Neural crest cell (in vitro differentiated cells): ENCODE results near the gene WNT6. TPM values are rescaled to one million over a fixed set of nuclear protein-coding genes. Genes with fewer than 3 reads are reported as not detected.

Source experiments
- DNase-seq: peaks from one replicate; pipeline ENCODE4 v3.0.0; 2021; ENCODE audit warnings: low read depth, mixed read lengths, low spot score
- H3K27ac Mint-ChIP-seq: one replicate; pipeline ENCODE4 v1.8.0; 2021; ENCODE audit warnings: mild to moderate bottlenecking, mixed read lengths; ENCODE audit not compliant: unreplicated experiment
- H3K27me3 Mint-ChIP-seq: 2 replicates; pipeline ENCODE4 v1.8.0; 2021; ENCODE audit warnings: low read depth, mild to moderate bottlenecking, mixed read lengths
- H3K36me3 Mint-ChIP-seq: 2 replicates; pipeline ENCODE4 v1.8.0; 2021; ENCODE audit warnings: low read depth, mild to moderate bottlenecking, mixed read lengths
- H3K4me1 Mint-ChIP-seq: 2 replicates; pipeline ENCODE4 v1.8.0; 2021; ENCODE audit warnings: mixed read lengths
- H3K4me3 Mint-ChIP-seq: one replicate; pipeline ENCODE4 v1.8.0; 2021; ENCODE audit warnings: mild to moderate bottlenecking, mixed read lengths
- H3K9me3 Mint-ChIP-seq: 2 replicates; pipeline ENCODE4 v1.8.0; 2021; ENCODE audit warnings: mixed read lengths
- CTCF ChIP-seq: fragments of 200-600 bp; sonication (generic); conservative IDR thresholded peaks from 2 replicates; pipeline ENCODE4 v1.5.0; 2021; ENCODE audit warnings: antibody characterized with exemption, mild to moderate bottlenecking
- total RNA-seq: library from RNA; stranded (reverse); gene quantifications from 2 replicates; pipeline ENCODE4 v1.2.1, GENCODE V29; 2021

Gene WNT6
- total RNA-seq, 1 donor from 2014 or later: not detected

GRCh38 chr2:218893349-218894150 is 33.9 kb downstream of the WNT6 start:
- H3K4me3 Mint-ChIP-seq: peak overlapping the region; percentile 57
- H3K27ac Mint-ChIP-seq: no peak overlapping the region
- TF ChIP-seq CTCF: no peak
- peaks cover 94% of the 10 kb centered on the region for H3K27me3 Mint-ChIP-seq
- no peaks in the 10 kb centered on the region for H3K9me3 Mint-ChIP-seq
- H3K4me1 Mint-ChIP-seq: peaks cover 15% of the 10 kb centered on the region
- no peaks in the 10 kb centered on the region for H3K36me3 Mint-ChIP-seq
- DNase-seq: no peak

GRCh38 chr2:218894151-218894879 is 34.7 kb downstream of the WNT6 start:
- Mint-ChIP-seq H3K4me3 (no peak overlapping the region), H3K27me3 (peaks cover 96% of the 10 kb centered on the region), H3K4me1 (peaks cover 17% of the 10 kb centered on the region), H3K9me3 (no peaks in the 10 kb centered on the region), H3K27ac (no peak overlapping the region), H3K36me3 (no peaks in the 10 kb centered on the region)
- no peak for DNase-seq
- TF ChIP-seq CTCF: no peak

GRCh38 chr2:218894880-218895157 is 35.2 kb downstream of the WNT6 start:
- DNase-seq: no peak
- TF ChIP-seq CTCF: no peak
- Mint-ChIP-seq H3K27me3 (peaks cover 96% of the 10 kb centered on the region), H3K4me3 (no peak overlapping the region), H3K36me3 (no peaks in the 10 kb centered on the region), H3K27ac (no peak overlapping the region), H3K9me3 (no peaks in the 10 kb centered on the region), H3K4me1 (peaks cover 17% of the 10 kb centered on the region)

- no peak for DNase-seq
- H3K9me3 Mint-ChIP-seq: no peaks in the 10 kb centered on the region
- no peak overlapping the region for H3K4me3 Mint-ChIP-seq
- no peaks in the 10 kb centered on the region for H3K36me3 Mint-ChIP-seq
- no peak for TF ChIP-seq CTCF
- H3K4me1 Mint-ChIP-seq: peaks cover 17% of the 10 kb centered on the region
- peaks cover 97% of the 10 kb centered on the region for H3K27me3 Mint-ChIP-seq
- H3K27ac Mint-ChIP-seq: no peak overlapping the region
Measured at GRCh38 chr2:218895326-218895725, 35.7 kb downstream of the WNT6 start.

- Mint-ChIP-seq H3K36me3 (no peaks in the 10 kb centered on the region), H3K9me3 (no peaks in the 10 kb centered on the region), H3K27ac (no peak overlapping the region), H3K27me3 (peaks cover 97% of the 10 kb centered on the region), H3K4me1 (peaks cover 17% of the 10 kb centered on the region), H3K4me3 (no peak overlapping the region)
- no peak for DNase-seq
- TF ChIP-seq CTCF: no peak
Measured at GRCh38 chr2:218895759-218896500, 36.3 kb downstream of the WNT6 start.
